GM21447 (cell line): ENCODE data around the gene SNED1.
"Not testable (repeated sequence)": the region's sequence is repeated elsewhere in the genome, so short reads cannot be mapped to it uniquely, and the experiment has no call there.

Source experiments
- ATAC-seq: cut with Tn5 transposase; IDR thresholded peaks from one replicate; pipeline ENCODE4 v1.9.1; 2021; ENCODE audit not compliant: unreplicated experiment

Gene SNED1

GRCh38 chr2:240972201-240972600, 26.2 kb upstream of the SNED1 start:
- no peak for ATAC-seq

- no peak for ATAC-seq
Measured at GRCh38 chr2:240972636-240973521, 25.5 kb upstream of the SNED1 start.

- ATAC-seq = no peak
Measured at GRCh38 chr2:240974771-240975572, 23.4 kb upstream of the SNED1 start.

- ATAC-seq = not testable (repeated sequence)
Measured at GRCh38 chr2:240975903-240976302, 22.5 kb upstream of the SNED1 start.

- no peak for ATAC-seq
Measured at GRCh38 chr2:240981280-240981679, 17.1 kb upstream of the SNED1 start.

GRCh38 chr2:240981871-240982800, 16.3 kb upstream of the SNED1 start:
- no peak for ATAC-seq

GRCh38 chr2:240982821-240983281, 15.6 kb upstream of the SNED1 start:
- no peak for ATAC-seq

GRCh38 chr2:240983361-240983995, 14.9 kb upstream of the SNED1 start:
- no peak for ATAC-seq

GRCh38 chr2:240983996-240984498, 14.4 kb upstream of the SNED1 start:
- ATAC-seq = no peak

GRCh38 chr2:240985881-240986786, 12.3 kb upstream of the SNED1 start:
- no peak for ATAC-seq

- no peak for ATAC-seq
Measured at GRCh38 chr2:240986787-240987411, 11.5 kb upstream of the SNED1 start.

GRCh38 chr2:240987588-240987987, 10.8 kb upstream of the SNED1 start:
- ATAC-seq = no peak

GRCh38 chr2:240988146-240988545, 10.3 kb upstream of the SNED1 start:
- ATAC-seq = no peak

GRCh38 chr2:240988571-240989271, 9.7 kb upstream of the SNED1 start:
- ATAC-seq = no peak

- no peak for ATAC-seq
Measured at GRCh38 chr2:240989451-240990265, 8.8 kb upstream of the SNED1 start.

GRCh38 chr2:240990266-240990529, 8.2 kb upstream of the SNED1 start:
- ATAC-seq = no peak

GRCh38 chr2:240990726-240991377, 7.6 kb upstream of the SNED1 start:
- ATAC-seq = no peak
